HPDE6-E6E7 (cell line): Measurements from ENCODE around the gene MTOR.
"Not testable (repeated sequence)": the region's sequence is repeated elsewhere in the genome, so short reads cannot be mapped to it uniquely, and the experiment has no call there.

Source experiments
- DNase-seq: peaks from one replicate; pipeline ENCODE4 v3.0.0; 2011; ENCODE audit warnings: missing footprints; ENCODE audit errors: extremely low spot score

The MTOR gene

DNA sequence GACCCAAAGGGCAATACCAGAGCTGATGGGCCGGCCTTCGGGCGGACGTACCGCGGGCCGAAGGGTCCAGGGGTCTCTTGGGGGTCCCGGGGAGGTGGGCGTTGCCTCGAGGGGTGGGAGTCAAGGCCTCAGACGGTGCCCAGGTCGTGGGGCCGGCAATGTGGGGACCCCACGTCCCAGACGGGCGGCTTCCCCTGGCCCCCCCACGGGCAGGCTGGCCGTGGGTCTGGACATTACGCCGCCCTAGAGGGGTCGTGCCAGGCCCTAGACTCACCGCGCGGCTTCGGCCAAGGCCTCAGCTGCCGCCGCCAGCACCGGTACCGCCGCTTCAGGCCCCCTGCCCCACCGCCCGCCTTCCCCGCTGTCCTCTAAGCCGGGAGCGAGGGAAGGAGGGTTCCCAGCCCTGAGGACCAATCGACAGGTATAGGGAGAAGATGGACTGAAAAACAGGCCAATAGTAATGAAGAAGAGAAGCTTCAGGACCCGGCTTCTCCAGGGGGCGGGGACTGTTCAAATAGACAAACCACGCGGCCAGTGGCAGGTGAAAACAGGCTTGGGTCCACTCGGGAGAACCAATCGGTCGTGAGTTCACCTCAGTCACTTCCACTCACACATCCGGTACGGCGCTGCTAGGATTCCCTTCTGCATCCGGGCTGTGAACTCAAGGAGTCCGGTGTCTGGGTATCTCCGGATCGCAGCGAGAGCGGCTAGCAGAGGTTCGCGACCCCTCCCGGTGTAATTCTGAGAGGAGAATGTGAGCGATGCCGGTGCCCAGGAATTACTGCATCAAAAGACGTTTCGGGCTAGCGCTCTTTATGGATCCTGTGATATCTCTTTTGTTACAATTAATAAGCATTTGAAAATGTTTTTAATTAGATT, at the start of gene MTOR:
TSS of gene MTOR (minus strand) at position 381 of the 879 bp plus-strand sequence. CDS start 3,142 bp downstream, outside the sequence.
- DNase-seq: peak; percentile 100

DNA sequence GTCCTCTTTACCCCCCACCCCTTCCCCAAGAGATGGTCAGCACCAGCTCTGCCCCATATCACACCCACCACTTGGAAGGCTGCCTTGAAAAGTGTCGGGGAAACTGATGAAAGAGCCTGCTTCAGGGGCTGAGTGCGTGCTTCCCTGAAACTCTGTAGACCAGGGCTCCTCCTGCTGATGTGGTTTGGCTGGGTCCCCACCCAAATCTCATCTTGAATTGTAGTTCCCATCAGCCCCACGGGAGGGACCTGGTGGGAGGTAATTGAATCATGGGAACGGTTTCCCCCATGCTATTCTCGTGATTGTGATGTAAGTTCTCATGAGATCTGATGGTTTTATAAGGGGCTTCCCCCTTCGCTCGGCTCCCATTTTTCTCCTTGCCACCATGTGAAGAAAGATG, 47.0 kb upstream of the MTOR start:
- no peak for DNase-seq

DNA sequence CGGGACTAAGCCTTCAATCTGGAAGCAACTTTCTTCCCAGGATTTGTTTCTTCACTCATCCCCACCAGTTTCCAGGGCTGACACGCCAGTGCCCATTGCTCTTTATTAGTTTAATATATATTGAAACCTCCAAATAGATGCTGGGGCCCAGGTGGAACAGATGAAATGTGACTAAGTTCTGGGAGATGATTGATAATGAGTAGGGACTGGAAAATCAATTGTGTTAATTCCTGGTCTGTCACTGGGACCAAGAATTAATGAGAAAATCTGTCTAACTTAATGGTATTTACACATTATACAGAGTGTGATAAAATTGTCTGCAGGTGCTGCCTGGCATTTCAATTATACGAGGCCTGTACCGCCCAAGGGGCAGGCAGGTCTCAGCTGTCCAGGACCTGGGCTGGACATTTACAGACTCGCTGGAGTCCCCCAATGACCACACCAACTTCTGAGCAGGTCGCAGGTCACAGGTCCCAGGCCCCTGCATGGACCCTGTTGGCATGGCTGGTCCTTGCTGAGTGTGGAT, 46.4 kb upstream of the MTOR start:
- DNase-seq: no peak

DNA sequence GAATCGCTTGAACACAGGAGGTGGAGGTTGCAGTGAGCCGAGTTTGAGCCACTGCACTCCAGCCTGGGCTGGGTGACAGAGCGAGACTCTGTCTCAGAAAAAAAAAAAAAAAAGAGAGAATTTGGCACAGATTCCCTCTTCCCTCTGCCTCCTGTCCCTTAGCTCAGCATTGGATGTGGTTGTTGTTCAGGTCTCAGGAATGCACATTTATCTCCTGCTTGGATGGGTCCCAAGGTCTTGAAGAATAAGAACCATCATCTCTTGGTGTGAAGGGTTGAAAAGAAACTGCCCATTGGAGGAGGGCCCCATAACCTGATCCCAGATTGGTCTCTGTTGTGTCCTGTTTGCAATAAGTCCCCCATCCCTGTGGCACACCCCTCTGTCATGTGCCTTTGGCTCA, 45.5 kb upstream of the MTOR start:
- no peak for DNase-seq

DNA sequence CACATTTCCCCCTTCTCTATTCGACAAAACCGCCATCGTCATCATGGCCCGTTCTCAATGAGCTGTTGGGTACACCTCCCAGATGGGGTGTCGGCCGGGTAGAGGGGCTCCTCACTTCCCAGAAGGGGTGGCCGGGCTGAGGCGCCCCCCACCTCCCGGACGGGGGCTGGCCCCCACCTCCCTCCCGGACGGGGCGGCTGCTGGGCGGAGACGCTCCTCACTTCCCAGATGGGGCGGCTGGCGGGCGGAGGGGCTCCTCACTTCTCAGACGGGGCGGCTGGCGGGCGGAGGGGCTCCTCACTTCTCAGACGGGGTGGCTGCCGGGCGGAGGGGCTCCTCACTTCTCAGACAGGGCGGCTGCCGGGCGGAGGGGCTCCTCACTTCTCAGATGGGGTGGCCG, 43.2 kb upstream of the MTOR start:
- not testable (repeated sequence) for DNase-seq

DNA sequence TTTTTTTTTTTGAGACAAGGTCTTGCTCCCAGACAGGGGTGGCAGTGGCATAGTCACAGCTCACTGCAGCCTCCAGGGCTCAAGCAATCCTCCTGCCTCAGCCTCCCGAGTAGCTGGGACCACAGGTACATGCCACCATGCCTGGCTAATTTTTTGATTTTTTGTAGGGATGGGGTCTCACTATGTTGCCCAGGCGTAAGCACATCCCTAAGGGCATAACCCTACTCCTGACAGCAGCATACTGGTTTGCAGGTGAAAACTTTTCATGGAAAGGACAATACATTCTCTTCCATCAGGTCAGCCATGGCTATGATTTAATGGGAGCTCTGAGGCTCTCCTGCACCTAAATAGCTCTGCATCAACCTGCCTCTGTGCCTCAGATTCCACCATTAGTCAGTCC, 40.0 kb upstream of the MTOR start:
- DNase-seq: no peak

DNA sequence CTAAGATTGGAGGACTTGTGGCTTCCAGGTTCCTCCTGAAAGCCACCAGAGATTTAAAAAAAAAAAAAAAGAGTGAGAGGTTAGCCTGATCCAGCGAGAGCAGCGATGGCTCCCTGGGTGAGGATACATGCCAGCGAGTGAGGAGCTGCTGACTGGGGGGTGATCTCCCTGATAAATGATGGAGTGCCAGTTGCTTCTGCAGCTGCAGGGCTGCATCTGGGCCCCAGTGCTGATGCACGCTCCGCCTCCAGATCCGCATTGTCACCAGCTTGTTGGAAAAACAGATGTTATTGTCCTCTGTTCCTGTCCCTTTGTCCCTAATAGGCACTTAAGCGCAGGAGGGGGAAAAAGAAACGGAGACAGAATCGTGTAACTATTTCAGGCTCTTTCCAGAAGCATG, 39.2 kb upstream of the MTOR start:
- DNase-seq: no peak

DNA sequence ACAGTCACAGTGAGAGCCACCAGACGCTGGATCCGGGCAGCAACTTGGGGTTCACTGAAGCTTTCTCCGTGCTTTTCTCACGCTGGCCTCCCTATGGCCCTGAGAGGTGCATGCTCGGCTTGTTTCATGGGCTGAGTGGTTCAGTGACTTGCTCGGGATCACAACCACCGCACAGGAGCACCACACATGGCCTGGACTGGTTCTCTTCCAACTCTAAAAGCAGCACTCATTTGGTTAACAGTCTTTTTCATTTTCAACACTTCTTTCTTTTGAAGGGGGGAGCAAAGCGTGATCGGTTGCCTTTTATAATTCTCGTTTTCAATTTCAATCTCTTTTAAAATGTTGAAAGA, 36.8 kb upstream of the MTOR start:
- DNase-seq: no peak

DNA sequence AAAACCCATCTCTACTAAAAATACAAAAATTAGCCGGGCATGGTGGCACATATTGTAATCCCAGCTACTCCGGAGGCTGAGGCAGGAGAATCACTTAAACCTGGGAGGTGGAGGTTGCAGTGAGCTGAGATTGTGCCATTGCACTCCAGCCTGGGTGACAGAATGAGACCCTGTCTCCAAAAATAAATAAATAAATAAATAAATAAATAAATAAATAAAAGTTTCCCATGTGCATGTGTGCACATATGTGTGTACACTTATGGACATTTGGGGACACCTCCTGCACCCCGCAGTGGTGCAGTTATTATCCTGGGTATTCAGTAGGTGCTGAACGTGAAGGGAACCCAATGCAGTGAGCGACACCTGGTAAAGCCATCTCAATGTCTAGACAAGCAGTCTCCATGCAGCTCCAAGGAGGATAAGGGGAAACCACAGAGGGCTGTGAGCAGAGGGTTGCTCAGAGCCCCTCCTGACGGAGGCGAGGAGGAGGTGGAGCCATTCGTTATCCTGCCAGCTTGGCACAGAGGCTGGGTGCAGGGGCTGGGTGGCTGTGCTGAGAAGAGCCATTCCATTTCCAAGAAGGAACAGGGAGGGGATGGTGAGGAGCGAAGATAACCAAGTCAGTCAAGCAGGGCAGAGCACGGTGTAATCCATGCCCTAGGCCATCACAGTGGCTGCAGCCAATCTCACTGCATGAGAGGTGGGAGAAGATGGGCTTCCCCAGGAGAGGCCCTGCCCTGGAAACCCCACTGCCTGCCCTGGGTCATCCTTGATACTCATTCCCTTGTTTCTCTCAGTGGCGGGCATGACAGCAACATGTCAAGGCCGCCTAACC, 36.3 kb upstream of the MTOR start:
- no peak for DNase-seq

DNA sequence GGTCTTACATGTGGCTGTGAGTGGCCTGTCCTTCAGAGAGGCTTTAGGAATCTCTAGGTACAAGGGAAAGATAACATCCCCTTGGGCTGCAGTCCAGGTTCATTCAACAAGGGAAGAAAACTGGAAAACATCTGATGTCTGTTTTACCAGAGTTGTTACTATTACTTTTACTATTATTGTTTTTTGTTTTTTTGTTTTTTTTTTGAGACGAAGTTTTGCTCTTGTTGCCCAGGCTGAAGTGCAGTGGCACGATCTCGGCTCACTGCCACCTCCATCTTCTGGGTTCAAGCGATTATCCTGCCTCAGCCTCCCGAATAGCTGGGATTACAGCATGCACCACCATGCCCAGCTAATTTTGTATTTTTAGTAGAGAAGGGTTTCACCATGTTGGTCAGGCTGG, 35.4 kb upstream of the MTOR start:
- DNase-seq: not testable (repeated sequence)

DNA sequence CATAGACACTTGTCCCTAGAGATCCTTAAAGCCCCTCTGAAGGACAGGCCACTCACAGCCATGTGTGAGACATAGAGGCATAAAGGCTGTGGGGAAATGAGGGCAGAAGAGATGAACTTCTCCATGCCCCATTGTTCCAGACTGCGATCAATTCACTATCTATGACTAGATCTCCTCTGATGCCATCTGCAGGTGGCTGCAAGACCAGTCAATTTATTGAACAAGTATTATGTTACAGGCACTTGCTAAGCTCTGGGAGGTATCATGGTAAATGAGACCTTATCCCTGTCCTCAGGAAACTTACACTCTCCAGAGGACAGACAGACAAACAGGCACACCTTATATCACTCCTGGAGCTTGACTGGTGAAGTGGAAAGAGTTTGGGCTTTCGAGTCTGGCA, 33.6 kb upstream of the MTOR start:
- DNase-seq: no peak

DNA sequence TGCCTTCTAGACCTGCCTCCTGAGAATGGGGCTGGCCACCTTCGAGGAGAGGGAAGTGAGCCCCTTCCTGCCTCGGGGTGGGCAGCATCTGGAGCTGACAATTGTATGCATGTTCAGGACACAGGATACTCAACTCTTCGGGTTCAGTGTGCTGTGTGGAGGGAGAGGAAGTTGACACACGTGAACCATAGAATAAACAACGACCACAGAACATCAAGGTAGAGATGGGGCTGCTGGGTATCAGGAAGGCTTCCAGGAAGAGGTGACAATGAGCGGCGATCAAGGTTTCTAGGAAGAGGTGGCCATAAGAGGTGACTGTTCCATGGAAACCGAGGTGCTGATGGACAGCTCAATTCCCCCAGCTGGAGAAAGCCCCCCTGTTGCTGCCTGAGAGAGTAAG, 32.6 kb upstream of the MTOR start:
- no peak for DNase-seq

DNA sequence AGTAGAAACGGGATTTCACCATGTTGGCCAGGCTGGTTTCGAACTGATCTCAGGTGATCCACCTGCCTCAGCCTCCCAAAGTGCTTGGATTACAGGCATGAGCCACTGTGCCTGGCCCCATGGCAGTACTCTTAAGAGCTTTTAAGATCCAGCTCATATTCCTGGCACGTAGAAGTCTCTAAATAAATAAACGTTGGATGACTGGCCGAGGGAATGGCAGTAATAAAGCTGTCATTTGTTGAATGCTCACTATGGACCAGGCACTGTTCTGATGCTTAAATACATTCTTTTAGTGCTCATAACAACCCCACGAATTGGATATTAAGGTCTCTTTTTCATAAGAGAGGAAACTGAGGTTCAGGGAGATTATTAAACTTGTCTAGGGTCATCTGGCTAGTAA, 31.5 kb upstream of the MTOR start:
- no peak for DNase-seq

DNA sequence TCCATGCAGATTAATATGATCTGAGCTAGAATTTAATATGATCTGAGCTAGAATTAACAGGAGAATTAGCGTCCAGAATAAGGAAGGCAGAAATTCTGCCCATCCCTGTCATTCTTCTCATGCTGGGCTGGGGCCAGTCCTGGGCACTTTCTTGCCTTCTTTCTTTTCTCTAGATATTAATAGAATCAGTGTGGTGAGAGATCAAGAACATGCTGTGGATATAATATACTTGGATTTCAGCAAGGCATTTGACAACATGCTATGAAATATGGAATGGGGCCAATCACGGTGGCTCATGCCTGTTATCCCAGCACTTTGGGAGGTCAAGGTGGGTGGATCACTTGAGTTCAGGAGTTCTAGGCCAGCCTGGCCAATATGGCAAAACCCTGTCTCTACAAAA, 28.7 kb upstream of the MTOR start:
- DNase-seq: no peak

DNA sequence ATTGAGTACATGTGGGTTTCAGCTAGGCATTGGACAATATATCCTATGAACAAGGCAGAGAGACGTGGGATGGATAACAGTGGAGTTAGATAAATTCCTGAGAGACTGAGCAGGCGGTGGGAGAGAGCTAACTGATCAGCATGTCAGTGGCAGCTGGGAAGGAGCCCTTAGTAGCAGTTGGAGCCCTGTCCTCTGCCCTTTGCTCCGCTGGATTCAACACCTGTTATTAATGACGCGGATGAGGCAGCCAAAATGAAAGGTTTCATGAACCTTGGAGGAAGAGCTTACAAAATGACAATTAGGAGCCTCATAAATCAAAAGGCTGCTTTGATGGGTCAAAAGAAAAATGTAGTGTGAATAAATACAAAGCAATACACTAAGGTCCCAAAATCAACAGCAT, 26.7 kb upstream of the MTOR start:
- no peak for DNase-seq

DNA sequence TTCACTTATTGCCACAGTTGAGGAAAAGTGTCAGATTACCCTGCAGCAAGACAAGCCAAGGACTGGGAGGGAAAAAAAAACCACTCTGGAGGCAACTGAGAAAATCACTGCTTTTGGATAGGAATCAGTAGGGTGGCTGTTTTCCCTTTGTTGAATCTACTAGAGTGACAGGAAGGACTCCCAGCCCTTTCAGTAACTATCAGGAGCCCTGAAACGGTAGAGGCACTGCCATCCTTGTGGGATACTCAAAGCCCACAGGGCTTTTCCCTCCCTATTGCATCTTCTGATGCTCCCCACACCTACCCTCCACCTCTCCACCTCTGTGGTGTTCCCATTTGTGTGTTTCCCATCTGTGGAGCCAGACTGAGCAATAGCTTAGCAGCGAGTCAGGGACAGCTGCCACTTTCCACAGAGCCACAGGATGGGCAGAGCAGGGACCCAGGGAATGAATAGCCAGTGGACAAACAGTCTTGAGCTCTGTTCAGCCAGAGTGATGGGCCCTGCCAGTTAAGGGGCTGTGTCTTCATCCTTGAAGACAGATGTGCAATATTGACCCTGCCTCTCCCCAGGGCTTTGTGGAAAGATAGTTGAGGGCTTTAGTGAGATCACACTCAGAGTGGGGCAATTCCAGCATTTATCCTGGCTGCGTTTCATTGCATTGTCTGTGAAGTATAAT, 24.5 kb upstream of the MTOR start:
- no peak for DNase-seq

DNA sequence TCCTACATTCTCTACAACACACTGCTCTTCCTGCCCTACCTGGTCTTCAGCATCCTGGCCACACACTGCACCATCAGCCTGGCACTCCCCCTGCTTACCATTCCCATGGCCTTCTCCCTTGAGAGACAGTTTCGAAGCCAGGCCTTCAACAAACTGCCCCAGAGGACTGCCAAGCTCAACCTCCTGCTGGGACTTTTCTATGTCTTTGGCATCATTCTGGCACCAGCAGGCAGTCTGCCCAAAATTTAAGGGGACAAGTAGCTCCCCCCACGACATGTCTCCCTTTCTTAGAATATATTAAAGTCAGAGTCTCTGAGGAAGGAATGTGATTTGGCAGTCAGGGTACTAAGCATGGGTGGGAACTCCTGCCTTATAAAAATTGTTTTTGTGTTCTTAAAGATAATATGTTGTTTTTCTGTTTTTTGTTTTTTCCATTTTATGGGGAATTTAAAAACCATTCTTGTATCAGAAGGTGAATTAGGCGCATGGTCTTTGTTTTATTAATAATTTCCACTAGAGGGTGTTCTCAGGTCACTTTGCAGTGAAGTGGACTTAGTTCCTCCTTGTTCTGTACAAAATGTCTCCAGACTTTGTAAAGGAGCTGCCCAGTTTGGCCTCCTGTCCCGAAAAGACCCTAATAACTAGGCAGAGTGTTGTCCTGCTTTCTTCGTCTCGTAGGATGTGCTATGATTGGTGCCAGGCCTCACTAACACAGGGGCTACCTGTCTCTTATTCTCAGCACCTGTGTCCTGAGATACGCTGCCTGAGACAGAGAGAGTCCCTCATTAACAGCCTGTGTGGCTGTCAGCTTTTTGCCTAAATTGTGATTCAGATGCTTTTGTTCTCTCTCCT, 23.8 kb upstream of the MTOR start:
- DNase-seq: no peak

DNA sequence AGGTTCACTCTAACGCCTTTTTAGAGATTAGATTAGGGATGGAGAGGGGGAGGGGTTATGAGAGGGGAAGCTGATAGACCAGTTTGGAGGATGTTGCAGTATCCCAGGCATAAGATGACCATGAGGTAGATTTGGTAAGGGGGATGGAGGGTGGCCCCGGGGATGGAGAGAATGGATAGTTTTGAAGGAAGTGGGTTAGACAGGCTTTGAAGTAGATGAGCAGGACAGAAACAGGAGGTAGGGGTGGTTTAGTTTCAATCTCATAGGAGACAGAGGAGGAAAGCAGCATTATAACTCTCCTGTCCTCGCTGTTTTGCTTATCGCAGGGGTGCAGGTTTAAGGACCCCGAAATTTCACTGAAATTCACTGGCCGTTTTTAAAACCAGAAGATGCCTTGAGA, 22.4 kb upstream of the MTOR start:
- no peak for DNase-seq

DNA sequence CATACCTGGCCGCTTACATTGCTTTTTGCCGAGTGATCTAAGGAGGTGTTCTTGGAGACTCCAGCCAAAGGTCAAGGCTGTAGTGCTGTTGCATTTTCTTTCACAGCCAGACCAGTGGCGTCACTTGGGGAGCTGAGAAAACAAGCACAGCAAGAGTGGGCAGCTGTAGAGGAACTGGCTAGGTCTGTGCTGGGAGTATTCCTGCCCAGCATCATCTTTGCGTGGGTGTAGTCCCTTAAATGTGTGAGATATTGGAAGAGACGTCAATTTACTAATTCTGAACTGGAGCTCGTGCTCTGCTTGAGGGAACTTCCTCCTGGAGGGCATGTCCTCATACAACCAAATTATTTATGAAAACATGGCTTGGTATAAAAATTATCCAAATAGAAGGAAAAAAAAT, 20.8 kb upstream of the MTOR start:
- no peak for DNase-seq

DNA sequence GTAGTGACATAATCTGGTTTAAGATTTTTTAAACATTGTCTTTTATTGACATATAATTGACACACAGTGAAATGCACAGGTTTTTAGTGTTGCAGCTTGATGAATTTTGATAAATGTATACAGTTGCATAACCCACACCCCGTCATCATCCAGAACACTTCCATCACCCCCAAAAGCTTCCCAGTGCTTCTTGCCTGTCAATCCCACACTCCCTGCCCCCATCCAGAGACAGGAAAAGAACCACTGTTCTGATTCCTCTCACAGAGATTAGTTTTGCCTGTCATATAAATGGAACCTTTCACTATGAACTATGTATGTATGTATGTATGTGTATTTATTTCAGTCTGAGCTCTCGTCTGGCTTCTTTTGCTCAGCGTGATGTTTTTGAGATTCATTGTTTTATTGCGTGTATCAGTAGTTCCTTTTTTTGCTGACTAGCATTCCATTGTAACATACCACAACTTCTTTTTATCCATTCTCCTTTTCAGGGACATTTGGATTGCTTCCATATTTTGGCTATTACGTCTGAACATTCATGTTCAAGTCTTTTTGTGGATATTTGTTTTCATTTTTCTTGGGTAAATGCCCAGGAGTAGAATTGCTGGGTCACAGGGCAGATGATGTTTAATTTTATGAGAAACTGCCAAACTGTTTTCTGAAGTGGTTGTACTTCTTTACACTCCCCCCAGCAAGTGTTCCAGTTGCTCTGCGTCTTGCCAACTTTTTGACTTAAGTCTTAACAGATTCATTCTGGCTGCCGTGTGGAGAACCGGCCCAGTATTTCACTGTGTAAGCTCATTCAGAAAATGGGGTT, 19.4 kb upstream of the MTOR start:
- DNase-seq: no peak
